ENCODE data around the gene MEGF6.

Gene MEGF6

GRCh38 chr1:3658231-3658615 lies 46.9 kb upstream of the MEGF6 start:
- Histone ChIP-seq H3K4me2 (ENCODE audit: low read length) (no peak overlapping the region), H3K36me3 (ENCODE audit: control insufficient read depth, low read length) (no peaks in the 10 kb centered on the region; the same call in 1 of the 2 replicates), H3K4me3 (ENCODE audit: low read length) (no peak overlapping the region), H3K79me2 (ENCODE audit: control insufficient read depth, low read length) (peaks cover 93% of the 10 kb centered on the region), H3K9me3 (ENCODE audit: control insufficient read depth, insufficient read depth, low read length) (no peaks in the 10 kb centered on the region), H3K4me1 (ENCODE audit: control insufficient read depth, low read length) (peaks cover 90% of the 10 kb centered on the region), H3K27ac (ENCODE audit: low read depth, low read length) (no peak overlapping the region), H3K9me2 (replicated peaks; ENCODE audit: control insufficient read depth, low read length) (no peaks in the 10 kb centered on the region), H3F3A (ENCODE audit: control insufficient read depth, insufficient read depth) (peaks cover 4% of the 10 kb centered on the region; the same call in 1 of the 2 replicates), H3K27me3 (ENCODE audit: control insufficient read depth, low read length) (no peaks in the 10 kb centered on the region), H4K20me1 (ENCODE audit: control insufficient read depth, insufficient read depth, low read depth, low read length) (no peaks in the 10 kb centered on the region)
- no peak for TF ChIP-seq CTCF (IDR thresholded peaks at IDR 0.05; ENCODE audit: low read depth, low read length, poor library complexity, severe bottlenecking)
- no peak for TF ChIP-seq EZH2phosphoT487 (IDR thresholded peaks at IDR 0.05; ENCODE audit: borderline replicate concordance, low read length)

- TF ChIP-seq CTCF (IDR thresholded peaks at IDR 0.05; ENCODE audit: low read depth, low read length, poor library complexity, severe bottlenecking) (no peak), EZH2phosphoT487 (IDR thresholded peaks at IDR 0.05; ENCODE audit: borderline replicate concordance, low read length) (no peak)
- no peaks in the 10 kb centered on the region for H3K9me3 ChIP-seq (ENCODE audit: control insufficient read depth, insufficient read depth, low read length)
- H3K36me3 ChIP-seq (ENCODE audit: control insufficient read depth, low read length), result no peaks in the 10 kb centered on the region; the same call in 1 of the 2 replicates
- no peak overlapping the region for H3K4me3 ChIP-seq (ENCODE audit: low read length)
- no peak overlapping the region for H3K4me2 ChIP-seq (ENCODE audit: low read length)
- H3K9me2 ChIP-seq (replicated peaks; ENCODE audit: control insufficient read depth, low read length), result no peaks in the 10 kb centered on the region
- H3K27ac ChIP-seq (ENCODE audit: low read depth, low read length), result no peak overlapping the region
- peaks cover 86% of the 10 kb centered on the region for H3K4me1 ChIP-seq (ENCODE audit: control insufficient read depth, low read length)
- peaks cover 93% of the 10 kb centered on the region for H3K79me2 ChIP-seq (ENCODE audit: control insufficient read depth, low read length)
- H4K20me1 ChIP-seq (ENCODE audit: control insufficient read depth, insufficient read depth, low read depth, low read length), result no peaks in the 10 kb centered on the region
- no peaks in the 10 kb centered on the region for H3K27me3 ChIP-seq (ENCODE audit: control insufficient read depth, low read length)
- peaks cover 5% of the 10 kb centered on the region; the same call in 1 of the 2 replicates for H3F3A ChIP-seq (ENCODE audit: control insufficient read depth, insufficient read depth)
Measured at GRCh38 chr1:3657578-3658230, 46.4 kb upstream of the MEGF6 start.

DNA sequence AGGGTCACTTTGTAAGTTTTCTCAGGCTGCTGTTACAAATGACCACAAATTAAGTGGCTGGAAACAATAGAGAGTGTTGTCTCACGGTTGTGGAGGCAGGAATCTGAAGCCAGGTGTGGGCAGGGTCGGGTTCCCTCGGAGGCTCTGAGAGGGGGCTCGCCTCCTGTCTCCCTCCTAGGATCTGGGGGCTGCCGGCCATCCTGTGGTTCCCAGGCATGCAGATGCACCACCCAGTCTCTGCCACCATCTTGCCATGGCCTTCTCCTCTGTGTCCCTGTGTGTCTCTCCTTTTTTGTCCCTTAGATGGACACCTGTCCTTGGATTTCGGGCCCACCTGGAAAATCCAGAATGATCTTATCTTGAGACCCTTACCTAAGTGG lies 45.8 kb upstream of the MEGF6 start:
- H3K4me1 ChIP-seq (ENCODE audit: control insufficient read depth, low read length), result peaks cover 80% of the 10 kb centered on the region
- peaks cover 5% of the 10 kb centered on the region; the same call in 1 of the 2 replicates for H3F3A ChIP-seq (ENCODE audit: control insufficient read depth, insufficient read depth)
- H3K36me3 ChIP-seq (ENCODE audit: control insufficient read depth, low read length), result no peaks in the 10 kb centered on the region; the same call in 1 of the 2 replicates
- no peaks in the 10 kb centered on the region for H3K9me3 ChIP-seq (ENCODE audit: control insufficient read depth, insufficient read depth, low read length)
- no peaks in the 10 kb centered on the region for H4K20me1 ChIP-seq (ENCODE audit: control insufficient read depth, insufficient read depth, low read depth, low read length)
- H3K79me2 ChIP-seq (ENCODE audit: control insufficient read depth, low read length), result peaks cover 89% of the 10 kb centered on the region
- H3K9me2 ChIP-seq (replicated peaks; ENCODE audit: control insufficient read depth, low read length), result no peaks in the 10 kb centered on the region
- H3K4me2 ChIP-seq (ENCODE audit: low read length), result no peak overlapping the region
- no peak for TF ChIP-seq EZH2phosphoT487 (IDR thresholded peaks at IDR 0.05; ENCODE audit: borderline replicate concordance, low read length)
- no peak for TF ChIP-seq CTCF (IDR thresholded peaks at IDR 0.05; ENCODE audit: low read depth, low read length, poor library complexity, severe bottlenecking)
- no peak overlapping the region for H3K27ac ChIP-seq (ENCODE audit: low read depth, low read length)
- no peak overlapping the region for H3K4me3 ChIP-seq (ENCODE audit: low read length)
- no peaks in the 10 kb centered on the region for H3K27me3 ChIP-seq (ENCODE audit: control insufficient read depth, low read length)
